Measurements from ENCODE around the gene SLC9A8.
"Not testable (repeated sequence)": the region's sequence is repeated elsewhere in the genome, so short reads cannot be mapped to it uniquely, and the experiment has no call there.

SLC9A8 gene

DNA sequence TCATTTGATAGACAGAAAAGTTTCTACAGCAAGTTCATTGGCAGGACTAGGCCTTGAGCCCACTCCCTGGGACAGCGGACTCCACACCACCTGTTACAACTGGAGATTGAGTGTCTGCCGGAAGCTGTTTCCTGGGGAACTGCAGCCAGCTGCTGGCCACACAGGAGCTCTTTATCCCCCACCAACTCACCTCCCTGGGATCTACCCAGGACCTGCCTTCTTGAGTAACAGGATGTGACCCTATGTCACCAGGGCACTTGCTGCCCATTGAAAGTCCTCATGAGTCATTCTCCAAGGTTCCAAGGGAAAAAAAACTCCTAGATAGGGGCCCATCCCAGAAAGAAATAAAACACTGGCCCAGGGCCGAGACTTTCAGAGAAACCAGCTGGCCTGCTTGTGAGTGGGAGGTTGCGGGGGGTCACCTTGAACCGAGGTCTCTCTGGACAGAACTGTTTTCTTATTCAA lies 37.4 kb upstream of the SLC9A8 start:
- Histone ChIP-seq H3K4me1 (ENCODE audit: control insufficient read depth in 1 of 2, insufficient read depth in 1 of 2, low read depth in 1 of 2, low read length in 1 of 2) (peaks cover 46 to 52% of the 10 kb centered on the region in 2 experiments), H3K9me3 (no peaks in the 10 kb centered on the region), H3K27ac (peak overlapping the region; percentile 74), H3K27me3 (no peaks in the 10 kb centered on the region), H3K36me3 (no peaks in the 10 kb centered on the region), H3K4me3 (ENCODE audit: low read depth in 1 of 2, low read length in 1 of 2) (peak overlapping the region in 1 of 2 experiments; percentile 16)
- TF ChIP-seq, protein P1, sequence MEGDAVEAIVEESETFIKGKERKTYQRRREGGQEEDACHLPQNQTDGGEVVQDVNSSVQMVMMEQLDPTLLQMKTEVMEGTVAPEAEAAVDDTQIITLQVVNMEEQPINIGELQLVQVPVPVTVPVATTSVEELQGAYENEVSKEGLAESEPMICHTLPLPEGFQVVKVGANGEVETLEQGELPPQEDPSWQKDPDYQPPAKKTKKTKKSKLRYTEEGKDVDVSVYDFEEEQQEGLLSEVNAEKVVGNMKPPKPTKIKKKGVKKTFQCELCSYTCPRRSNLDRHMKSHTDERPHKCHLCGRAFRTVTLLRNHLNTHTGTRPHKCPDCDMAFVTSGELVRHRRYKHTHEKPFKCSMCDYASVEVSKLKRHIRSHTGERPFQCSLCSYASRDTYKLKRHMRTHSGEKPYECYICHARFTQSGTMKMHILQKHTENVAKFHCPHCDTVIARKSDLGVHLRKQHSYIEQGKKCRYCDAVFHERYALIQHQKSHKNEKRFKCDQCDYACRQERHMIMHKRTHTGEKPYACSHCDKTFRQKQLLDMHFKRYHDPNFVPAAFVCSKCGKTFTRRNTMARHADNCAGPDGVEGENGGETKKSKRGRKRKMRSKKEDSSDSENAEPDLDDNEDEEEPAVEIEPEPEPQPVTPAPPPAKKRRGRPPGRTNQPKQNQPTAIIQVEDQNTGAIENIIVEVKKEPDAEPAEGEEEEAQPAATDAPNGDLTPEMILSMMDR (IDR thresholded peaks at IDR 0.05): no peak

GRCh38 chr20:49779972-49780371 lies 32.7 kb upstream of the SLC9A8 start:
- Histone ChIP-seq H3K4me1 (ENCODE audit: control insufficient read depth in 1 of 2, insufficient read depth in 1 of 2, low read depth in 1 of 2, low read length in 1 of 2) (peaks cover 37 to 38% of the 10 kb centered on the region in 2 experiments), H3K27ac (no peak overlapping the region), H3K36me3 (no peaks in the 10 kb centered on the region), H3K27me3 (no peaks in the 10 kb centered on the region), H3K9me3 (no peaks in the 10 kb centered on the region), H3K4me3 (ENCODE audit: low read depth in 1 of 2, low read length in 1 of 2) (no peak overlapping the region)
- TF ChIP-seq, protein P1 (IDR thresholded peaks at IDR 0.05): no peak

DNA sequence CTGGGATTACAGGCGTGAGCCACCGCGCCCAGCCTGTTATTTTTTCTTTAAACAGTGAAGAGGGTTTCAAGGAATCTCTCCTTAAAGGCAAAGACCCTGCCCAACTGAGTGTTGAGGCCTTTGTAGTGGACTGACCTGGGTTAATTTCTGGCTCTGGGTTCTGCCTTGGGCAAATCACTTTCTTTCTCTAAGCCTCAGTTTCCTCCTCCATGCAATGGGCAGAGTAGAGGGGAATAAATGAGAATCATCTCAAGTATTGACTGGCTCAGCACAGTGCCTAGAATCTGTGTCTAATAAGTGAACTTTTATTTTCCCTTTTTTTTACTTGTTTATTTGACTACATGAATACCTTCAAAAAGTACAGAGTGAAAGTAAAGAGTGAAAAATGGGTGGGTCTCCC lies 31.0 kb upstream of the SLC9A8 start:
- H3K4me1 ChIP-seq (ENCODE audit: control insufficient read depth in 1 of 2, insufficient read depth in 1 of 2, low read depth in 1 of 2, low read length in 1 of 2): peaks cover 37 to 38% of the 10 kb centered on the region in 2 experiments
- H3K9me3 ChIP-seq: no peaks in the 10 kb centered on the region
- no peak overlapping the region for H3K4me3 ChIP-seq (ENCODE audit: low read depth in 1 of 2, low read length in 1 of 2)
- TF ChIP-seq, protein P1 (IDR thresholded peaks at IDR 0.05): no peak
- H3K27ac ChIP-seq: no peak overlapping the region
- no peaks in the 10 kb centered on the region for H3K27me3 ChIP-seq
- H3K36me3 ChIP-seq: no peaks in the 10 kb centered on the region

DNA sequence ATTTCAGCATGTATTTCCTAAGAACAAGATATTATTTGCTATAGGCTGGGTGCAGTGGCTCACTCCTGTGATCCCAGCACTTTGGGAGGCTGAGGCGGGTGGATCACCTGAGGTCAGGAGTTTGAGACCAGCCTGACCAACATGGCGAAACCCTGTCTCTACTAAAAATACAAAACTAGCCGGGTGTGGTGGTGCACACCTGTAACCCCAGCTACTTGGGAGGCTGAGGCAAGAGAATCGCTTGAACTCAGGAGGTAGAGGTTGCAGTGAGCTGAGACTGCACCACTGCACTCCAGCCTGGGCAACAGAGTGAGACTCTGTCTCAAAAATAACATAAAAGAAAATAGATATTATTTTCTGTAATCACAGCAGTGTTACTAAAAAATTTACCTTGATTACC lies 30.2 kb upstream of the SLC9A8 start:
- H3K4me3 ChIP-seq (ENCODE audit: low read depth in 1 of 2, low read length in 1 of 2); H3K27ac ChIP-seq; H3K27me3 ChIP-seq; H3K9me3 ChIP-seq; H3K36me3 ChIP-seq: not testable (repeated sequence)
- H3K4me1 ChIP-seq (ENCODE audit: control insufficient read depth in 1 of 2, insufficient read depth in 1 of 2, low read depth in 1 of 2, low read length in 1 of 2): peaks cover 40 to 42% of the 10 kb centered on the region in 2 experiments

- H3K9me3 ChIP-seq; H3K36me3 ChIP-seq; H3K27me3 ChIP-seq; H3K4me3 ChIP-seq (ENCODE audit: low read depth in 1 of 2, low read length in 1 of 2): not testable (repeated sequence)
- H3K4me1 ChIP-seq (ENCODE audit: control insufficient read depth in 1 of 2, insufficient read depth in 1 of 2, low read depth in 1 of 2, low read length in 1 of 2): peaks cover 49 to 51% of the 10 kb centered on the region in 2 experiments
- peak overlapping the region; percentile 39 for H3K27ac ChIP-seq
These were observed 29.3 kb upstream of the SLC9A8 start for GRCh38 chr20:49783021-49783995.

- H3K27me3 ChIP-seq: no peaks in the 10 kb centered on the region
- H3K27ac ChIP-seq: peak overlapping the region; percentile 93
- H3K9me3 ChIP-seq: no peaks in the 10 kb centered on the region
- no peaks in the 10 kb centered on the region for H3K36me3 ChIP-seq
- TF ChIP-seq, protein P1 (IDR thresholded peaks at IDR 0.05): no peak
- no peak overlapping the region for H3K4me3 ChIP-seq (ENCODE audit: low read depth in 1 of 2, low read length in 1 of 2)
- peaks cover 59 to 60% of the 10 kb centered on the region in 2 experiments for H3K4me1 ChIP-seq (ENCODE audit: control insufficient read depth in 1 of 2, insufficient read depth in 1 of 2, low read depth in 1 of 2, low read length in 1 of 2)
These were observed 28.3 kb upstream of the SLC9A8 start for GRCh38 chr20:49784291-49784690.
